ENCODE measurements around the gene STK10.

DNA sequence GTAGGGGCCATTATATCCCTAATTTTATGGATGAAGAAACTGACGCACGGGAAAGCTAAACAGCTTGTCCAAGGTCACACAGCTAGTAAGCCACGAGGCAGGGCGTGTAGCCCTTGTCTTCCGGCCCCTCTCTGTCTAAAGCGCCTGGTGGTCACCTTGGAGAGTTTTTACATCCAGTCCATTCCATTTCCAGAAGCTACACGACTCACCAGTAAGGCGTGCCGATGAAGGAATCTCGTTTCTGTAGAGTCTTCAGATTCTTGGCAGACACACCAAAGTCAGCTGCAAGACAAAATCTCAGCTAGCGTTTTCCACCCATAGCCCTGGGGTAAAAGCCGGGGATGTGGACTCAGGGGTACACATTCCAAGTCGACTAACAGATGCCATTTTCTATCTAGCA is 80.5 kb downstream of the STK10 start:
- TF ChIP-seq KLF13 (tag; IDR thresholded peaks at IDR 0.05; ENCODE audit: borderline replicate concordance, low read depth): no peak
- no peak for TF ChIP-seq ELF4 (CRISPR knock-in tag; IDR thresholded peaks at IDR 0.05)
- TF ChIP-seq FOXP1 (CRISPR knock-in tag; IDR thresholded peaks at IDR 0.05): no peak
- no peak for TF ChIP-seq NFIC (IDR thresholded peaks at IDR 0.05)
- TF ChIP-seq KDM1A (IDR thresholded peaks at IDR 0.05): no peak
- TF ChIP-seq RAD21 (CRISPR knock-in tag; conservative IDR thresholded peaks at IDR 0.05 in 1 of 2, IDR thresholded peaks at IDR 0.05 in 1 of 2): no peak
- no peak for TF ChIP-seq TAF7 (tag; IDR thresholded peaks at IDR 0.05)
- no peak for TF ChIP-seq POLR2A (conservative IDR thresholded peaks at IDR 0.05)
- TF ChIP-seq NCOA2 (IDR thresholded peaks at IDR 0.05; ENCODE audit: partially characterized antibody in 2 of 2): no peak
